Stimulated activated CD8-positive, alpha-beta memory T cell treated with anti-CD3 and anti-CD28 coated beads, Interleukin-12 subunit alpha, Interleukin-12 subunit beta, amount 100 ng/mL, for 1 hour (primary cell): Measurements from ENCODE around the gene TEX28.
"Not testable (repeated sequence)": the region's sequence is repeated elsewhere in the genome, so short reads cannot be mapped to it uniquely, and the experiment has no call there.

ENCODE experiments used
- DNase-seq: peaks from one replicate; pipeline ENCODE4 v3.0.0-alpha.2; 2020; ENCODE audit warnings: low read depth

TEX28 gene

GRCh38 chrX:154294791-154295574 lies at the start of gene TEX28:
Gene TEX28, minus strand, starts transcription at chrX:154295124. Its CDS starts 3,007 bp downstream, at chrX:154292117.
- DNase-seq: no peak

- not testable (repeated sequence) for DNase-seq
Measured at GRCh38 chrX:154343620-154344019, 48.7 kb upstream of the TEX28 start.

GRCh38 chrX:154343063-154343462 lies 48.1 kb upstream of the TEX28 start:
- DNase-seq: not testable (repeated sequence)

- not testable (repeated sequence) for DNase-seq
Measured at GRCh38 chrX:154341399-154342298, 46.7 kb upstream of the TEX28 start.

- DNase-seq: no peak
Measured at GRCh38 chrX:154334496-154334895, 39.6 kb upstream of the TEX28 start.

- DNase-seq: no peak
Measured at GRCh38 chrX:154333837-154334271, 38.9 kb upstream of the TEX28 start.

- DNase-seq: no peak
Measured at GRCh38 chrX:154333116-154333515, 38.2 kb upstream of the TEX28 start.

- no peak for DNase-seq
Measured at GRCh38 chrX:154332561-154332960, 37.6 kb upstream of the TEX28 start.

GRCh38 chrX:154329294-154329693 lies 34.4 kb upstream of the TEX28 start:
- DNase-seq: no peak

- DNase-seq: no peak
Measured at GRCh38 chrX:154328646-154329045, 33.7 kb upstream of the TEX28 start.

GRCh38 chrX:154327038-154327820 lies 32.3 kb upstream of the TEX28 start:
- DNase-seq: no peak

- DNase-seq: no peak
Measured at GRCh38 chrX:154325541-154325940, 30.6 kb upstream of the TEX28 start.

- DNase-seq: no peak
Measured at GRCh38 chrX:154323537-154323936, 28.6 kb upstream of the TEX28 start.

GRCh38 chrX:154322890-154323289 lies 28.0 kb upstream of the TEX28 start:
- no peak for DNase-seq

- no peak for DNase-seq
Measured at GRCh38 chrX:154321594-154321993, 26.7 kb upstream of the TEX28 start.

GRCh38 chrX:154321152-154321551 lies 26.2 kb upstream of the TEX28 start:
- no peak for DNase-seq

GRCh38 chrX:154320406-154320805 lies 25.5 kb upstream of the TEX28 start:
- no peak for DNase-seq

GRCh38 chrX:154317391-154317995 lies 22.6 kb upstream of the TEX28 start:
- no peak for DNase-seq

- no peak for DNase-seq
Measured at GRCh38 chrX:154315416-154315815, 20.5 kb upstream of the TEX28 start.

- no peak for DNase-seq
Measured at GRCh38 chrX:154313147-154313546, 18.2 kb upstream of the TEX28 start.

GRCh38 chrX:154312116-154312515 lies 17.2 kb upstream of the TEX28 start:
- no peak for DNase-seq
